PFSK-1 (cell line): ENCODE data around the gene KLRD1.

Experiments used
- FOXP2 ChIP-seq: optimal IDR thresholded peaks from 2 replicates; pipeline ENCODE3; 2011; ENCODE audit warnings: borderline replicate concordance, control low read depth, inconsistent platforms; ENCODE audit not compliant: insufficient read depth; ENCODE audit errors: extremely low read length, extremely low read depth
- POLR2AphosphoS5 ChIP-seq: IDR thresholded peaks from 2 replicates; pipeline ENCODE4 v1.6.1; 2012; ENCODE audit warnings: low read depth, mild to moderate bottlenecking, control low read depth, low read length, moderate library complexity
- SIN3A ChIP-seq: IDR thresholded peaks from 2 replicates; pipeline ENCODE4 v1.6.1; 2012; ENCODE audit warnings: mild to moderate bottlenecking, low read length, moderate library complexity, borderline replicate concordance; ENCODE audit not compliant: insufficient read depth
- TAF1 ChIP-seq: IDR thresholded peaks from 2 replicates; pipeline ENCODE4 v1.6.1; 2012; ENCODE audit warnings: low read length, control low read depth, borderline replicate concordance; ENCODE audit not compliant: insufficient read depth
- TF ChIP-seq, protein P1 (sequence below), 2 experiments: IDR thresholded peaks; 2 replicates each; pipeline versions ENCODE4 v1.6.1 to v1.8.0; 2011 to 2012; ENCODE audit warnings: low read depth in 2 of 2, low read length in 2 of 2, control low read depth in 1 of 2, inconsistent platforms in 1 of 2, mild to moderate bottlenecking in 1 of 2, moderate library complexity in 1 of 2; ENCODE audit not compliant: insufficient read depth in 1 of 2

The KLRD1 gene

GRCh38 chr12:10364815-10365622, 57.3 kb downstream of the KLRD1 start:
- TF ChIP-seq SIN3A, result no peak
- no peak for TF ChIP-seq POLR2AphosphoS5
- TF ChIP-seq, protein P1, sequence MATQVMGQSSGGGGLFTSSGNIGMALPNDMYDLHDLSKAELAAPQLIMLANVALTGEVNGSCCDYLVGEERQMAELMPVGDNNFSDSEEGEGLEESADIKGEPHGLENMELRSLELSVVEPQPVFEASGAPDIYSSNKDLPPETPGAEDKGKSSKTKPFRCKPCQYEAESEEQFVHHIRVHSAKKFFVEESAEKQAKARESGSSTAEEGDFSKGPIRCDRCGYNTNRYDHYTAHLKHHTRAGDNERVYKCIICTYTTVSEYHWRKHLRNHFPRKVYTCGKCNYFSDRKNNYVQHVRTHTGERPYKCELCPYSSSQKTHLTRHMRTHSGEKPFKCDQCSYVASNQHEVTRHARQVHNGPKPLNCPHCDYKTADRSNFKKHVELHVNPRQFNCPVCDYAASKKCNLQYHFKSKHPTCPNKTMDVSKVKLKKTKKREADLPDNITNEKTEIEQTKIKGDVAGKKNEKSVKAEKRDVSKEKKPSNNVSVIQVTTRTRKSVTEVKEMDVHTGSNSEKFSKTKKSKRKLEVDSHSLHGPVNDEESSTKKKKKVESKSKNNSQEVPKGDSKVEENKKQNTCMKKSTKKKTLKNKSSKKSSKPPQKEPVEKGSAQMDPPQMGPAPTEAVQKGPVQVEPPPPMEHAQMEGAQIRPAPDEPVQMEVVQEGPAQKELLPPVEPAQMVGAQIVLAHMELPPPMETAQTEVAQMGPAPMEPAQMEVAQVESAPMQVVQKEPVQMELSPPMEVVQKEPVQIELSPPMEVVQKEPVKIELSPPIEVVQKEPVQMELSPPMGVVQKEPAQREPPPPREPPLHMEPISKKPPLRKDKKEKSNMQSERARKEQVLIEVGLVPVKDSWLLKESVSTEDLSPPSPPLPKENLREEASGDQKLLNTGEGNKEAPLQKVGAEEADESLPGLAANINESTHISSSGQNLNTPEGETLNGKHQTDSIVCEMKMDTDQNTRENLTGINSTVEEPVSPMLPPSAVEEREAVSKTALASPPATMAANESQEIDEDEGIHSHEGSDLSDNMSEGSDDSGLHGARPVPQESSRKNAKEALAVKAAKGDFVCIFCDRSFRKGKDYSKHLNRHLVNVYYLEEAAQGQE (IDR thresholded peaks at IDR 0.05; ENCODE audit: insufficient read depth in 1 of 2, low read depth in 2 of 2, low read length in 2 of 2), result no peak
- no peak for TF ChIP-seq TAF1
- no peak for TF ChIP-seq FOXP2

DNA sequence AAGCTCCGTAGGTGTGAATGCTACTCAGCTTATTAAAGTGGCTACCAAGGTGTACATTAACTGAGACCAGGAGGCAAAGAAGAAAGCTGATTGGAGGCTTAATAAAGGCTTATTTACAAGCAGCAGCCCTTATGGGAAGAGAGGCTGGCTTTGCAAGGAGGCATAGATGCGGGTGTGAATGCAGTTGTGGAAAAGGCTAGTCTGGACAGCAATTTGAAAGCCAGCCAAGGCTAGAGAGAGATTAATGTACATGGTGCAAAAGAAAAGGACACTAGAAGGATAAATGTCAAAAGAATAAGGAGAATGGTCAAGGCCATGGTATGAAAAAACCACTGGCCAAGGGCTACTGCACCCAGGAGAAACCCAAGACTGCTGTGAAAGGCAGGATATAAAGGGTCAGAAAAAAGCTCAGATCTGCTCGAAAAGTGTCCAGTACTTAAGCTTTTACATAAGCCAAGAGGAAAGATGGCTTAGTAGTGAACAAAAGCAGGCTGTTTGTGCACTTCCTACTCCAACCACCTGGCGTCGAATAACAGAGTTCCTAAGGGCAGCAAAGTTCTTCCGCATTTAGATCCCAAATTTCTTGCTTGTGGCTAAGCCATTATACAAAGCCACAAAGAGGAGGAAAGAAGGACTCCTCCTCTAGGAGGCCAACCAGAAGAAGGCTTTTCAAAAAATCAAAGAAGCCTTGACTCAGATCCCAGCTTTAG, 58.2 kb downstream of the KLRD1 start:
- TF ChIP-seq POLR2AphosphoS5 (no peak), SIN3A (no peak), TAF1 (no peak), FOXP2 (no peak)
- TF ChIP-seq, protein P1 (IDR thresholded peaks at IDR 0.05; ENCODE audit: insufficient read depth in 1 of 2, low read depth in 2 of 2, low read length in 2 of 2), result no peak

- no peak for TF ChIP-seq SIN3A
These were observed 59.2 kb downstream of the KLRD1 start for GRCh38 chr12:10366875-10367274.

DNA sequence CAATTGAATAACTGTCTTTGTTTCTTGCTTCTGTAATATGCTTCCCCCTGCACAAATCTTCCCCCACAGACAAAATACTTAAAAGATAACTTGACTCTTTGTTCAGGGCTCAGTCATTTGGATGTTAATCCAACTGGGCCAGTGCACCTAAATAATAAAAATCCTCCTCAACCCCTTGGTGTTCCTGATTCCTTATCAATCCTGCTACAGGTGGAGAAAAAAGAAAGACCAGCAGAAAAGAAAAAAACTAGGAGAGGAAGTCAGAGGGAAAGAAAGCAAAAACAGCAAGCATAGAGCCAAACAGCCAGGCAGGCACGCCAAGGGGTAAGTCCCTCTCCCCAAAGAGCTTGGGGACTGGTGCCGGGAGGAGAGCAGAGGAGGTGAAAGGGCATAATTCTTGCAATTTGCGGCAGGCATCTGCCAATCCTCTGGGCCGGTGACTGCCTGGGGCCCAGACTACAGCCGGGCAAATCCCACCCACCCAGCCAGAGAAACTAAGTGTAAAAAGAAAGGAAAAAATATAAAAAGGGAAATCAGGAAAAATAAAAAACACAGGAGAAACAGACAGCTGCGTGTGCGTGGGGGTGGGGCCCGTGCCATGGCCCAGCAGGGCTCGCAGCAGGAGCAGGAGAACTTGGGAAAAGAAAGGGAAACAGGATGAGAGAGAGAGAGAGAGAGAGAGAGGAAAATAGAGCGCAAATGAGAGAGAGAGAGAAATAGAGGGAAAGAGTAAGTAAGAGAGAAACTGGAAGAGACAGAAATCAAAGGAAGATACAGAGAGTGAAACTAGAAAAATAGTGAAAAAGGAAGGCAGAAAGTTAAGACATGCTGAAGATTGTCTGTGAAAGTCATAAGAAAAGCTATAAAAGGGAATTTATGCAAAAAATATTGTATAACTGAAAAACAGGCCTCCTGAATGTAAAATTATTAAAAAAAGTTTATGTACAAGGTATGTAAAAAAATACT, 60.8 kb downstream of the KLRD1 start:
- TF ChIP-seq POLR2AphosphoS5, result no peak

- TF ChIP-seq TAF1 (no peak), SIN3A (no peak), POLR2AphosphoS5 (no peak), FOXP2 (no peak)
- TF ChIP-seq, protein P1 (IDR thresholded peaks at IDR 0.05; ENCODE audit: insufficient read depth in 1 of 2, low read depth in 2 of 2, low read length in 2 of 2), result no peak
These were observed 62.1 kb downstream of the KLRD1 start for GRCh38 chr12:10369557-10370415.
